Right lobe of liver (tissue), 6 donors: ENCODE results near the gene GRIN2A. TPM values are rescaled to one million over a fixed set of nuclear protein-coding genes. Genes with fewer than 3 reads are reported as not detected.

Source experiments
- ATAC-seq, 4 donors: fragments of 200-7000 bp; cut with Tn5 transposase; one replicate each; pipeline ENCODE4 v1.9.1; 2020; ENCODE audit warnings: mild to moderate bottlenecking in 4 of 4, moderate library complexity in 4 of 4
- DNase-seq, 3 donors: peaks; one replicate each; pipeline ENCODE4 v3.0.0-alpha.2; 2020
- H3K27ac ChIP-seq, 3 donors: fragments of 200-600 bp; one replicate each; pipeline ENCODE4 v1.8.0; 2022
- H3K27me3 ChIP-seq, 2 donors: fragments of 200-600 bp; one replicate each; pipeline ENCODE4 v1.8.0; 2022
- H3K36me3 ChIP-seq, 4 donors: fragments of 200-600 bp; sonication (generic) in 1 of 4; one replicate each; pipeline versions ENCODE4 v1.5.1 to v1.8.0; 2017 to 2022; ENCODE audit warnings: control low read depth in 1 of 4
- H3K4me1 ChIP-seq, 4 donors: fragments of 200-600 bp; sonication (generic) in 1 of 4; one replicate each; pipeline versions ENCODE4 v1.5.1 to v1.8.0; 2017 to 2022; ENCODE audit warnings: control low read depth in 1 of 4
- H3K4me3 ChIP-seq, 3 donors: fragments of 200-600 bp; one replicate each; pipeline ENCODE4 v1.8.0; 2022
- H3K9me3 ChIP-seq, 4 donors: fragments of 200-600 bp; sonication (generic) in 1 of 4; one replicate each; pipeline versions ENCODE4 v1.5.1 to v1.8.0; 2017 to 2022; ENCODE audit warnings: control low read depth in 1 of 4
- POLR2A ChIP-seq: fragments of 450-650 bp; IDR thresholded peaks from one replicate; pipeline ENCODE4 v1.6.1; 2017; ENCODE audit warnings: antibody characterized with exemption, mild to moderate bottlenecking
- WGBS: methylation state at CpG from one replicate; pipeline ENCODE4 v1.1.6; 2018; ENCODE audit warnings: low coverage, low lambda C conversion rate; ENCODE audit not compliant: insufficient coverage; ENCODE audit errors: missing lambda C conversion rate; 5-methylcytosine and 5-hydroxymethylcytosine counted together
- intact Hi-C, 2 donors: fragments of 100-400 bp; cut with DNase I; formaldehyde crosslinking; loops; one replicate each; pipeline versions ENCODE4 v1.11.2 to v1.14.1; 2022
- total RNA-seq, 6 experiments: library from RNA; depleted of rRNA in 2 of 6; stranded (reverse); fragments of >200 nt in 2 of 6; fragmentation: NEBNext Ultra II Directional in 3 of 6; extraction: Animal tissue kit (Norgen Biotek cat#: 25700) in 3 of 6; gene quantifications; one replicate each; pipeline versions ENCODE4 v1.1.0 to v1.2.4, GENCODE V29; 2016 to 2023
- TF ChIP-seq, protein P1 (sequence below), 4 donors: fragments of 200-600 bp in 3 of 4; fragments of 450-650 bp in 1 of 4; IDR thresholded peaks; one replicate each; pipeline versions ENCODE4 v1.5.1 to v1.8.0; 2016 to 2022; ENCODE audit warnings: antibody characterized with exemption in 4 of 4, mild to moderate bottlenecking in 2 of 4
- donor health status: DM: no; HTN: yes; CAD: no.
- donor health status: DM: no; HTN: no; CAD: no.
- donor health status: DM: no; HTN: no; CAD: no.
- donor health status: DM: no; HTN: yes; CAD: no.
- donor health status: DM: no; HTN: yes; CAD: no.

The GRIN2A gene
- total RNA-seq, 6 experiments from 2014 or later: not detected

DNA sequence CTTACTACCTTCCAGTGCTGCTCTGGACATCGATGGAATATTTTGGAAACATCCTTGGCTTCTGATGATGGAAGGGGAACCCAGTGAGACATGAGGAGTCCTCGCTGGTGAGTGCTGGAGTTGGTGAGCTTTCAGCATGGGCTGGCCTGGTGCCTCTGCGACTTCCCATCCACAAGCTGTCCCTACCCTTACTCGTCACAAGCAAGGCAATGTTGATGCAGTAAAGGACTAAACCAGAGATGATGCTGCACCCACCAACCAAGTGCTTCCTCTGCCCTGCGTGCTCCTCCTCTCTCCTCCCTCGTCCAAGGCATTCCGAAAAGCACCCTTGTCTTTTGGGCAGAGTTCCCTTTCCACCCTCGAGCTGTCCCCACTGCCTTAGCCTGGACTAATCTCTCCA, 154.7 kb downstream of the GRIN2A start:
- WGBS: 29% methylated on average over 4 of the region's 8 CpGs
- ATAC-seq: no peak
- no peaks in the 10 kb centered on the region for H3K4me1 ChIP-seq
- no peak for TF ChIP-seq POLR2A
- TF ChIP-seq, protein P1, sequence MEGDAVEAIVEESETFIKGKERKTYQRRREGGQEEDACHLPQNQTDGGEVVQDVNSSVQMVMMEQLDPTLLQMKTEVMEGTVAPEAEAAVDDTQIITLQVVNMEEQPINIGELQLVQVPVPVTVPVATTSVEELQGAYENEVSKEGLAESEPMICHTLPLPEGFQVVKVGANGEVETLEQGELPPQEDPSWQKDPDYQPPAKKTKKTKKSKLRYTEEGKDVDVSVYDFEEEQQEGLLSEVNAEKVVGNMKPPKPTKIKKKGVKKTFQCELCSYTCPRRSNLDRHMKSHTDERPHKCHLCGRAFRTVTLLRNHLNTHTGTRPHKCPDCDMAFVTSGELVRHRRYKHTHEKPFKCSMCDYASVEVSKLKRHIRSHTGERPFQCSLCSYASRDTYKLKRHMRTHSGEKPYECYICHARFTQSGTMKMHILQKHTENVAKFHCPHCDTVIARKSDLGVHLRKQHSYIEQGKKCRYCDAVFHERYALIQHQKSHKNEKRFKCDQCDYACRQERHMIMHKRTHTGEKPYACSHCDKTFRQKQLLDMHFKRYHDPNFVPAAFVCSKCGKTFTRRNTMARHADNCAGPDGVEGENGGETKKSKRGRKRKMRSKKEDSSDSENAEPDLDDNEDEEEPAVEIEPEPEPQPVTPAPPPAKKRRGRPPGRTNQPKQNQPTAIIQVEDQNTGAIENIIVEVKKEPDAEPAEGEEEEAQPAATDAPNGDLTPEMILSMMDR (IDR thresholded peaks at IDR 0.05): no peak
- no peaks in the 10 kb centered on the region for H3K9me3 ChIP-seq
- no peaks in the 10 kb centered on the region for H3K27me3 ChIP-seq
- intact Hi-C loops: no loop called here
- H3K36me3 ChIP-seq: no peaks in the 10 kb centered on the region
- DNase-seq: no peak
- H3K4me3 ChIP-seq: no peak overlapping the region
- H3K27ac ChIP-seq: no peak overlapping the region

DNA sequence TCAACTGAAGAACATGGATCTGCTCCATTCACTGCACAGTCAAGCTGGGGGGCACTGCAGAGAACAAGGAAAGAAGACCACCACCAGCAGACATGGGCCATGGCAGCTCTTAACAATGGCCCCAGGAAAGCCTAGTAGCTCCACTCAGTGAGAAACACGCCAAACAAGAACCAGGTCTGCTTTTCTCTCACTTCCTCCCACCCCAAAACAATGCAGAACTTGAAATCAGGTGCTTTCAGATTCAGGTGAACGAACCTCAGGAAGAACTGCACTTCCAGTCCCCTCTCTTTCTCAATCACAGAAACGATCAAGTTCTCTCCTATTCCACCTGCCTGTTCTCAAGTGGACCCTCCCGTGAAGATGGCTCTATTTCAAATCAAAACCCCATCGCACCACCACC, 155.6 kb downstream of the GRIN2A start:
- ATAC-seq (no peak), DNase-seq (no peak)
- H3K36me3 ChIP-seq: no peaks in the 10 kb centered on the region
- H3K9me3 ChIP-seq: no peaks in the 10 kb centered on the region
- no peaks in the 10 kb centered on the region for H3K27me3 ChIP-seq
- H3K4me1 ChIP-seq: no peaks in the 10 kb centered on the region
- no peak overlapping the region for H3K27ac ChIP-seq
- no peak for TF ChIP-seq POLR2A
- TF ChIP-seq, protein P1 (IDR thresholded peaks at IDR 0.05): no peak
- H3K4me3 ChIP-seq: no peak overlapping the region
- intact Hi-C loops: no loop called here
- 35% methylated on average over 5 of the region's 5 CpGs for WGBS

DNA sequence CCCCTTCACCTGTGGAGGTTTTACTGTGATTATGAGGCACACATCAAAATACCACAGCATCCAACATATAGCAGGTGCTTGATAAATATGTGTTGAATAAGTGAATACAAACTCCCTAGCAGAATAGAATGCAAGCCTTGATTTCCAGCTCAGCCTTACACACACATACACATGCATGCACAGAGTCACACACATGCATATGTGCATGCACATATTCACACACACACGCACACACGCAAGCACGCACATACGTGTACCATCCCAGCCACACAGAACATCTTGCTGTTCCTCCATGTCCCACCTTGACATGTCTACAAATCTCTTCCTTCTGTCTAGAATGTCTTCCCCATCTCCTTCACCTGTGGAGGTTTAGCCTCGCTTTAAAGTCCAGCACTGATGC, 160.1 kb downstream of the GRIN2A start:
- WGBS: 79% methylated on average over 5 of the region's 5 CpGs
- Histone ChIP-seq H3K27me3 (no peaks in the 10 kb centered on the region), H3K27ac (no peak overlapping the region), H3K4me1 (no peaks in the 10 kb centered on the region), H3K4me3 (no peak overlapping the region), H3K9me3 (no peaks in the 10 kb centered on the region), H3K36me3 (no peaks in the 10 kb centered on the region)
- intact Hi-C loops: no loop called here
- ATAC-seq (no peak), DNase-seq (no peak)
- TF ChIP-seq, protein P1 (IDR thresholded peaks at IDR 0.05): no peak
- TF ChIP-seq POLR2A: no peak

DNA sequence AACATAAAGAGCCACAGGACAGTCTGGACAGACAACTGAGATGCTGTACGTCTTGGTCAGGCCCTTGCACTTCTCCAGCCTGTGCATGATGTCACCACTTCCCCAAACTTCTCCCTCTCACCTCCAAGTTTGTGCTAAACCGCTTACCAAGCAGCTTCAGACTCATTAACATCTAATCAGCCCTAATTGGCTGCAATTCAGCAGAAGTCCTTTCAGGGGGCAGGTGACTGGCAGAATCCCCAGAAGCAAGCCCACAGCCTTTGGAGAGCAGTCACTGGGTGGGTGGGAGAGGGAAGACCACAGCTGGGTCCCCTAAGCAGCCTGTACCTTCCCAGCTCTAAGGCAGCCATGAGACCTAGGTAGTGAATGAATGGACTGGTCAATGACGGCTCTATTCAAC, 161.4 kb downstream of the GRIN2A start:
- no peak for DNase-seq
- TF ChIP-seq, protein P1 (IDR thresholded peaks at IDR 0.05): no peak
- TF ChIP-seq POLR2A: no peak
- 32% methylated on average over 3 of the region's 3 CpGs for WGBS

DNA sequence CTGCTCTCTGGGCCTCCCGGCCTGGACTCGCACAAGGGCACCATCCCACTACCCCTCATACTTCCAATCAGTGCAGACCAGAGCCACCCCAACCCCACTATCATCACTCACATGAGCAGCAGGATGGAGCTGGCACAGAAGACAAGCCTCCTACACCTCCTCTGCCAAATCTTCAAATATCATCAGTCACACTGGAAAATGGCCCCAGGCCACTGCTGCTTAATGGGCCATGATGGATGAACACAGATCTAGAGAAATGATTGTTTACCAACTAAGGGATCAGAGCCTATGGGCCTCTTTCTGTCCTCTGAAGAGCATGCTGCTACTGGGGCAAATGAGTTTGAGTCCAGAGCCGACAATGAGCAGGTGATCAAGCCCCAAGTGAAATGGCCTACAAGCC, 165.5 kb downstream of the GRIN2A start:
- Histone ChIP-seq H3K4me1 (no peaks in the 10 kb centered on the region), H3K27ac (no peak overlapping the region), H3K27me3 (no peaks in the 10 kb centered on the region), H3K36me3 (no peaks in the 10 kb centered on the region), H3K9me3 (no peaks in the 10 kb centered on the region), H3K4me3 (no peak overlapping the region)
- ATAC-seq (no peak), DNase-seq (no peak)
- intact Hi-C loops: no loop called here
- WGBS: 39% methylated on average over 3 of the region's 3 CpGs
- TF ChIP-seq, protein P1 (IDR thresholded peaks at IDR 0.05): no peak
- no peak for TF ChIP-seq POLR2A

More for the DNA sequence above, 161.4 kb downstream of the GRIN2A start:
- no peak for ATAC-seq
- intact Hi-C loops: no loop called here
- Histone ChIP-seq H3K36me3 (no peaks in the 10 kb centered on the region), H3K27me3 (no peaks in the 10 kb centered on the region), H3K9me3 (no peaks in the 10 kb centered on the region), H3K4me3 (no peak overlapping the region), H3K27ac (no peak overlapping the region), H3K4me1 (no peaks in the 10 kb centered on the region)
